ENCODE results near the gene SLC44A2. TPM values are rescaled to one million over a fixed set of nuclear protein-coding genes. Genes with fewer than 3 reads are reported as not detected.

The SLC44A2 gene
- total and polyA plus RNA-seq, 10 of the 15 experiments (the other 5 are each of a cell fraction or from before 2014, with no cell fraction given) = 3.0 to 51.3 (median 26.8) TPM

DNA sequence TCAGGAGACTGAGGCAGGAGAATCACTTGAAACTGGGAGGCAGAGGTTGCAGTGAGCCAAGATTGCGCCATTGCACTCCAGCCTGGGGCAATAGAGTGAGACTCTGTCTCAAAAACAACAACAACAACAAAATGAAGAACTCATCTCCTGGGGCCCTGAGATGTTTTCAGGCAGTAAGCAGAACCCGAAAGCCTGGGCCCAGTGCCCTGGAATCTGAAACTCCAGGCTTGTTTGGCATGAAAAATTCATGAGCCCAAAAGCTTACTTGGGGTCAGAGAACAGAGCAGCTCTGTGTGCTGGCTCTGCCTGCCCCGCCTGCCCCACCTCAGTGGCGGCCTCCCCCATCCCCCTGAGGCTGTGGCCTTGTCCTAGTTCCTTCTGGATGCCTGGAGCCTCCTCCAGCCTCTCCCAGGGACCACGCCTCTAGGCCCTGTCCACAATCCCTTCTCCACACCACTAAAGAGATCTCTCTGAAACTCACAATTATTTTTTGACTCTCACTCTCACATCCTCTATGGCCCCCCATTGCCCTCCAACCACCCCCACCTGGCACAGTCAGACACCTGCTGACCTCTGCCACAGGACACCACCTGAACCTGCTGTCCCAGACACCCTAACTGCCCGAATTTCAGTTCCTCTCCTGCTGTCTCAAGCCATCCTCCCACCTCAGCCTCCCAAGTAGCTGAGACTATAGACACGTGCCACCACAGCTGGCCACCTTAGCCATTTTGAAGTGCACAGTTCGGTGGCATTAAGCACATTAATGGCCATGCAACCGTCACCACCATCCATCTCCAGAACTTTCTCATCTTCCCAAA lies 31.3 kb upstream of the SLC44A2 start:
- peaks cover 33% of the 10 kb centered on the region for H3K4me1 ChIP-seq (ENCODE audit: control insufficient read depth, insufficient read depth, low read length)
- no peaks in the 10 kb centered on the region for H3K27me3 ChIP-seq (replicated peaks in 1 of 2; ENCODE audit: control insufficient read depth in 2 of 2, insufficient read depth in 2 of 2, low read length in 1 of 2)
- H3K9me3 ChIP-seq (replicated peaks; ENCODE audit: control insufficient read depth, insufficient read depth, low read length) = no peaks in the 10 kb centered on the region
- peak; percentile 84 for ATAC-seq
- WGBS (ENCODE audit: insufficient coverage, insufficient replicate concordance, low lambda C conversion rate, missing lambda C conversion rate) = 47% methylated on average over 9 of the region's 9 CpGs
- H3K27ac ChIP-seq (ENCODE audit: control insufficient read depth, insufficient read depth) = no peak overlapping the region
- in situ Hi-C loops (cut with MboI) (no loop called here), intact Hi-C loops (cut with micrococcal nuclease; ENCODE audit: unreplicated experiment) (no loop called here)
- H3K9ac ChIP-seq (ENCODE audit: control insufficient read depth, insufficient read depth, low read length) = no peak overlapping the region
- H4K20me1 ChIP-seq (ENCODE audit: control insufficient read depth, insufficient read depth) = no peaks in the 10 kb centered on the region
- ChIA-PET POLR2A (interaction anchor here (0.9 to 3.9 kb wide), 4 partner anchors 10 to 51 kb away, joined by 3 to 43 read pairs (median 4); no protein-coding TSS in a partner anchor), SMC1A (ENCODE audit: uncharacterized antibody, unreplicated experiment) (interaction anchor here (0.7 to 3.7 kb wide), 5 partner anchors 11 to 51 kb away, joined by 3 to 34 read pairs (median 16); partner anchors contain the start of gene KRI1), RAD21 (ENCODE audit: unreplicated experiment) (interaction anchor here (1.0 to 4.1 kb wide), 7 partner anchors 8 to 324 kb away, joined by 4 to 32 read pairs (median 7); partner anchors contain the start of genes ICAM1 and QTRT1), CTCF (interaction anchor here (1.0 to 5.3 kb wide), 5 partner anchors 9 to 105 kb away, joined by 3 to 38 read pairs (median 4); no protein-coding TSS in a partner anchor)
- DNase-seq (ENCODE audit: low read depth, low spot score) = peak; percentile 72
- H3K79me2 ChIP-seq (ENCODE audit: control insufficient read depth, insufficient read depth, low read length) = no peaks in the 10 kb centered on the region
- peak; percentile 84 for FAIRE-seq
- BruUV-seq (replicated peaks) = no TSS peak
- peak overlapping the region; percentile 16; the same call in 1 of the 2 replicates for H2AFZ ChIP-seq (ENCODE audit: control insufficient read depth, low read depth, low read length)
- H3K4me3 ChIP-seq = no peak overlapping the region
- H3K36me3 ChIP-seq (ENCODE audit: control insufficient read depth in 2 of 2, insufficient read depth in 2 of 2, low read length in 1 of 2) = no peaks in the 10 kb centered on the region
- peak overlapping the region; percentile 21; the same call in 1 of the 2 replicates for H3K4me2 ChIP-seq (ENCODE audit: control insufficient read depth, insufficient read depth)
- no peak for TF ChIP-seq CEBPZ (IDR thresholded peaks at IDR 0.05; ENCODE audit: low read depth, low read length)
- 0 out of 2 replicates have a peak, but pooled peaks have one; percentile 22 for TF ChIP-seq ZNF217 (IDR thresholded peaks at IDR 0.05)
- TF ChIP-seq MTA3 (IDR thresholded peaks at IDR 0.05; ENCODE audit: borderline replicate concordance, low read length) = no peak
- TF ChIP-seq IRF4 (IDR thresholded peaks at IDR 0.05; ENCODE audit: low read depth, low read length) = 0 out of 2 replicates have a peak, but pooled peaks have one; percentile 69
- peak; percentile 65; the same call in 1 of the 2 replicates for TF ChIP-seq HDGF (IDR thresholded peaks at IDR 0.05)
- TF ChIP-seq SP1 (IDR thresholded peaks at IDR 0.05; ENCODE audit: low read depth, low read length) = no peak
- TF ChIP-seq PAX5 (IDR thresholded peaks at IDR 0.05; ENCODE audit: borderline replicate concordance, low read depth, low read length) = peak; percentile 73; the same call in 1 of the 2 replicates
- peak; percentile 35; the same call in 1 of the 2 replicates for TF ChIP-seq ATF7 (IDR thresholded peaks at IDR 0.05; ENCODE audit: low read depth)
- no peak for TF ChIP-seq PRDM15 (CRISPR knock-in tag; IDR thresholded peaks at IDR 0.05)
- no peak for TF ChIP-seq BCLAF1 (IDR thresholded peaks at IDR 0.05)
- no peak for TF ChIP-seq BACH1 (IDR thresholded peaks at IDR 0.05; ENCODE audit: borderline replicate concordance)
- no peak for TF ChIP-seq FOS (IDR thresholded peaks at IDR 0.05; ENCODE audit: borderline replicate concordance, extremely low read depth, insufficient read length)
- TF ChIP-seq NR2C1 (IDR thresholded peaks at IDR 0.05) = no peak
